Progenitor cell of endocrine pancreas (in vitro differentiated cells): ENCODE data around the gene MACF1. TPM values are rescaled to one million over a fixed set of nuclear protein-coding genes. Genes with fewer than 3 reads are reported as not detected.

Source experiments
- DNase-seq: peaks from one replicate; pipeline ENCODE4 v3.0.0; 2021; ENCODE audit warnings: low spot score; ENCODE audit not compliant: unreplicated experiment
- H3K27ac Mint-ChIP-seq: 2 replicates; pipeline ENCODE4 v1.8.0; 2021; ENCODE audit warnings: mild to moderate bottlenecking, moderate library complexity, mixed read lengths
- H3K27me3 Mint-ChIP-seq: 2 replicates; pipeline ENCODE4 v1.8.0; 2021; ENCODE audit warnings: mixed read lengths
- H3K36me3 Mint-ChIP-seq: 2 replicates; pipeline ENCODE4 v1.8.0; 2022; ENCODE audit warnings: mixed read lengths; ENCODE audit not compliant: insufficient read depth
- H3K4me1 Mint-ChIP-seq: 2 replicates; pipeline ENCODE4 v1.8.0; 2021; ENCODE audit warnings: low read depth, mixed read lengths
- H3K4me3 Mint-ChIP-seq: 2 replicates; pipeline ENCODE4 v1.8.0; 2021; ENCODE audit warnings: low read depth, mild to moderate bottlenecking, moderate library complexity, mixed read lengths
- H3K9me3 Mint-ChIP-seq: 2 replicates; pipeline ENCODE4 v1.8.0; 2021; ENCODE audit warnings: low read depth, mixed read lengths
- CTCF ChIP-seq: fragments of 200-600 bp; sonication (generic); IDR thresholded peaks from one replicate; pipeline ENCODE4 v1.5.0; 2021; ENCODE audit warnings: antibody characterized with exemption, mild to moderate bottlenecking; ENCODE audit not compliant: unreplicated experiment
- total RNA-seq: library from RNA; stranded (reverse); gene quantifications from 2 replicates; pipeline ENCODE4 v1.2.1, GENCODE V29; 2021

MACF1 gene
- total RNA-seq, 1 donor from 2014 or later = 241 TPM

DNA sequence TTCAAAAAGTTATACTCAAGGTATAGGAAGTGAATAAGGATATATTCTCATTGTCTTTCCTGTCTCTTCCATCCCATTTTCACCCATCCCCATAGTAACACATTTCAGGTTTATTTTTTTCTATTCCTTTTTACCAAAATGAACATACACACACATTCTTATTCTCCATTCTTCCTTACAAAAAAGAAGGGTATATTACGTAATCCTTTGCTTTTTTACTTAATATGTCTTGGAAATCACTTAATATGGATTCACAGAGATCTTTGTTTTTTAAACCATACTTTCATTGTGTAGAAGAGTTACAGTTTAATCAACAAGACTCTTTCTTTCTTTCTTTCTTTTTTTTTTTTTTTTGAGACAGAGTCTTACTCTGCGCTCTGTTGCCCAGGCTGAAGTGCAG lies 158.8 kb downstream of the MACF1 start:
- H3K4me1 Mint-ChIP-seq = peaks cover 1% of the 10 kb centered on the region
- TF ChIP-seq CTCF = no peak
- no peak overlapping the region for H3K4me3 Mint-ChIP-seq
- H3K27me3 Mint-ChIP-seq = no peaks in the 10 kb centered on the region
- H3K36me3 Mint-ChIP-seq = peaks cover 29% of the 10 kb centered on the region
- H3K9me3 Mint-ChIP-seq = no peaks in the 10 kb centered on the region
- no peak for DNase-seq
- no peak overlapping the region for H3K27ac Mint-ChIP-seq

- no peaks in the 10 kb centered on the region for H3K9me3 Mint-ChIP-seq
- H3K27me3 Mint-ChIP-seq = no peaks in the 10 kb centered on the region
- peaks cover 7% of the 10 kb centered on the region for H3K4me1 Mint-ChIP-seq
- peaks cover 28% of the 10 kb centered on the region for H3K36me3 Mint-ChIP-seq
- TF ChIP-seq CTCF = no peak
- no peak overlapping the region for H3K27ac Mint-ChIP-seq
- DNase-seq = no peak
- no peak overlapping the region for H3K4me3 Mint-ChIP-seq
These were observed 163.6 kb downstream of the MACF1 start for GRCh38 chr1:39368045-39368444.

- H3K27me3 Mint-ChIP-seq = no peaks in the 10 kb centered on the region
- DNase-seq = no peak
- H3K27ac Mint-ChIP-seq = no peak overlapping the region
- H3K4me1 Mint-ChIP-seq = peaks cover 7% of the 10 kb centered on the region
- H3K9me3 Mint-ChIP-seq = no peaks in the 10 kb centered on the region
- no peak for TF ChIP-seq CTCF
- H3K4me3 Mint-ChIP-seq = no peak overlapping the region
- H3K36me3 Mint-ChIP-seq = peaks cover 24% of the 10 kb centered on the region
These were observed 165.1 kb downstream of the MACF1 start for GRCh38 chr1:39369565-39369964.

- Mint-ChIP-seq H3K9me3 (no peaks in the 10 kb centered on the region), H3K4me1 (peaks cover 7% of the 10 kb centered on the region), H3K27ac (peak overlapping the region; percentile 41), H3K4me3 (no peak overlapping the region), H3K36me3 (peaks cover 24% of the 10 kb centered on the region), H3K27me3 (no peaks in the 10 kb centered on the region)
- TF ChIP-seq CTCF = no peak
- DNase-seq = no peak
These were observed 166.1 kb downstream of the MACF1 start for GRCh38 chr1:39370602-39371001.

- Mint-ChIP-seq H3K27me3 (no peaks in the 10 kb centered on the region), H3K4me1 (peaks cover 7% of the 10 kb centered on the region), H3K36me3 (peaks cover 18% of the 10 kb centered on the region), H3K9me3 (no peaks in the 10 kb centered on the region), H3K4me3 (no peak overlapping the region), H3K27ac (no peak overlapping the region)
- DNase-seq = no peak
- TF ChIP-seq CTCF = no peak
These were observed 167.6 kb downstream of the MACF1 start for GRCh38 chr1:39372105-39372504.

- no peak for DNase-seq
- Mint-ChIP-seq H3K4me1 (peaks cover 2% of the 10 kb centered on the region), H3K27ac (no peak overlapping the region), H3K36me3 (peaks cover 17% of the 10 kb centered on the region), H3K4me3 (no peak overlapping the region), H3K27me3 (no peaks in the 10 kb centered on the region), H3K9me3 (no peaks in the 10 kb centered on the region)
- TF ChIP-seq CTCF = no peak
These were observed 172.2 kb downstream of the MACF1 start for GRCh38 chr1:39376656-39377055.
